ENCODE measurements around the gene RGL1. TPM values are rescaled to one million over a fixed set of nuclear protein-coding genes. Genes with fewer than 3 reads are reported as not detected.

Gene RGL1
- total RNA-seq, 3 donors from 2014 or later (not counting 1 experiment from before 2014, with no cell fraction given): 0.16 to 0.52 (median 0.40) TPM

- WGBS (ENCODE audit: insufficient coverage): 20% methylated on average over 2 of the region's 2 CpGs
These were observed 5.2 kb downstream of the RGL1 start for GRCh38 chr1:183810121-183810520.

GRCh38 chr1:183810756-183811544, 6.0 kb downstream of the RGL1 start:
- no peaks in the 10 kb centered on the region for H3K9me3 ChIP-seq (ENCODE audit: control insufficient read depth, insufficient read depth, low read length)
- no peaks in the 10 kb centered on the region for H3K27me3 ChIP-seq (ENCODE audit: control insufficient read depth, insufficient read depth, low read length)
- H3K4me3 ChIP-seq (ENCODE audit: low read length): no peak overlapping the region
- H3K4me1 ChIP-seq (ENCODE audit: control insufficient read depth, insufficient read depth, low read length): peaks cover 3% of the 10 kb centered on the region
- no peak for TF ChIP-seq CTCF (IDR thresholded peaks at IDR 0.05)
- intact Hi-C loops (cut with micrococcal nuclease): no loop called here
- H3K9me3 Mint-ChIP-seq: no peaks in the 10 kb centered on the region
- no peak overlapping the region for H3K27ac ChIP-seq (ENCODE audit: low read length)
- H3K4me3 Mint-ChIP-seq: no peak overlapping the region
- no peak for DNase-seq
- peaks cover 19 to 31% of the 10 kb centered on the region in 2 donors for H3K27me3 Mint-ChIP-seq (ENCODE audit: low read depth in 2 of 2)
- no peaks in the 10 kb centered on the region for H3K36me3 ChIP-seq (ENCODE audit: control insufficient read depth, insufficient read depth, low read length)
- no peak for ATAC-seq
- WGBS (ENCODE audit: insufficient coverage): 90% methylated on average over 4 of the region's 4 CpGs
- H3K36me3 Mint-ChIP-seq: no peaks in the 10 kb centered on the region
- no peak overlapping the region for H3K27ac Mint-ChIP-seq
- H3K4me1 Mint-ChIP-seq: peaks cover 0 to 4% of the 10 kb centered on the region in 2 donors

More at GRCh38 chr1:183810121-183810520, 5.2 kb downstream of the RGL1 start:
- no peak overlapping the region for H3K27ac Mint-ChIP-seq
- Histone ChIP-seq H3K36me3 (ENCODE audit: control insufficient read depth, insufficient read depth, low read length) (no peaks in the 10 kb centered on the region), H3K4me3 (ENCODE audit: low read length) (no peak overlapping the region), H3K27me3 (ENCODE audit: control insufficient read depth, insufficient read depth, low read length) (peaks cover 5% of the 10 kb centered on the region), H3K27ac (ENCODE audit: low read length) (no peak overlapping the region), H3K9me3 (ENCODE audit: control insufficient read depth, insufficient read depth, low read length) (no peaks in the 10 kb centered on the region), H3K4me1 (ENCODE audit: control insufficient read depth, insufficient read depth, low read length) (peaks cover 7% of the 10 kb centered on the region)
- no peak for TF ChIP-seq CTCF (IDR thresholded peaks at IDR 0.05)
- H3K9me3 Mint-ChIP-seq: no peaks in the 10 kb centered on the region
- intact Hi-C loops (cut with micrococcal nuclease): no loop called here
- no peak for DNase-seq
- H3K27me3 Mint-ChIP-seq (ENCODE audit: low read depth in 2 of 2): peaks cover 24 to 32% of the 10 kb centered on the region in 2 donors
- no peak overlapping the region for H3K4me3 Mint-ChIP-seq
- no peaks in the 10 kb centered on the region for H3K36me3 Mint-ChIP-seq
- ATAC-seq: no peak
- H3K4me1 Mint-ChIP-seq: peaks cover 5 to 10% of the 10 kb centered on the region in 2 donors

- H3K27ac Mint-ChIP-seq: no peak overlapping the region
- intact Hi-C loops (cut with micrococcal nuclease): no loop called here
- H3K4me1 Mint-ChIP-seq: no peaks in the 10 kb centered on the region
- no peaks in the 10 kb centered on the region for H3K9me3 Mint-ChIP-seq
- DNase-seq (no peak), ATAC-seq (no peak)
- Histone ChIP-seq H3K27ac (ENCODE audit: low read length) (no peak overlapping the region), H3K27me3 (ENCODE audit: control insufficient read depth, insufficient read depth, low read length) (no peaks in the 10 kb centered on the region), H3K36me3 (ENCODE audit: control insufficient read depth, insufficient read depth, low read length) (no peaks in the 10 kb centered on the region), H3K9me3 (ENCODE audit: control insufficient read depth, insufficient read depth, low read length) (no peaks in the 10 kb centered on the region), H3K4me3 (ENCODE audit: low read length) (no peak overlapping the region), H3K4me1 (ENCODE audit: control insufficient read depth, insufficient read depth, low read length) (no peaks in the 10 kb centered on the region)
- H3K27me3 Mint-ChIP-seq (ENCODE audit: low read depth in 2 of 2): peaks cover 12 to 19% of the 10 kb centered on the region in 2 donors
- no peak for TF ChIP-seq CTCF (IDR thresholded peaks at IDR 0.05)
- H3K36me3 Mint-ChIP-seq: no peaks in the 10 kb centered on the region
- no peak overlapping the region for H3K4me3 Mint-ChIP-seq
- WGBS (ENCODE audit: insufficient coverage): 86% methylated on average over 2 of the region's 2 CpGs
These were observed 7.2 kb downstream of the RGL1 start for GRCh38 chr1:183812128-183812527.

Measured in natural killer cell (primary cell).